ENCODE measurements around the gene FYB2. TPM values are rescaled to one million over a fixed set of nuclear protein-coding genes. Genes with fewer than 3 reads are reported as not detected.

The FYB2 gene
- polyA plus RNA-seq, 1 donor from 2014 or later, result 0.69 TPM

GRCh38 chr1:56728964-56729363 lies 90.2 kb downstream of the FYB2 start:
- Histone ChIP-seq H3K79me2 (replicated peaks; ENCODE audit: insufficient read depth, low read length) (no peaks in the 10 kb centered on the region), H4K20me1 (ENCODE audit: insufficient read depth) (no peaks in the 10 kb centered on the region), H3K4me2 (ENCODE audit: low read length) (no peak overlapping the region), H2AFZ (ENCODE audit: low read depth, low read length) (no peak overlapping the region), H3K36me3 (ENCODE audit: insufficient read depth, low read length) (no peaks in the 10 kb centered on the region), H3K9me3 (ENCODE audit: low read length) (no peaks in the 10 kb centered on the region), H3K9me2 (ENCODE audit: insufficient read depth, low read length) (no peaks in the 10 kb centered on the region), H3K27ac (ENCODE audit: low read length) (no peak overlapping the region), H3K27me3 (ENCODE audit: insufficient read depth, low read depth, low read length) (no peaks in the 10 kb centered on the region), H3F3A (ENCODE audit: insufficient read depth, low read length, poor library complexity, severe bottlenecking) (no peaks in the 10 kb centered on the region), H3K9ac (ENCODE audit: low read length) (no peak overlapping the region), H3K4me3 (ENCODE audit: low read length) (no peak overlapping the region)
- no peak for TF ChIP-seq CTCF (IDR thresholded peaks at IDR 0.05; ENCODE audit: poor library complexity, severe bottlenecking)
- no peak for TF ChIP-seq RAD21 (conservative IDR thresholded peaks at IDR 0.05)
- no peak for TF ChIP-seq POLR2AphosphoS5 (IDR thresholded peaks at IDR 0.05)
- TF ChIP-seq EZH2 (IDR thresholded peaks at IDR 0.05; ENCODE audit: borderline replicate concordance, insufficient read depth, low read length, poor library complexity, severe bottlenecking), result no peak
- no peak for TF ChIP-seq MXI1 (conservative IDR thresholded peaks at IDR 0.05; ENCODE audit: poor library complexity, severe bottlenecking)
- no peak for TF ChIP-seq EP300 (conservative IDR thresholded peaks at IDR 0.05; ENCODE audit: poor library complexity, severe bottlenecking)
- TF ChIP-seq TAF1 (IDR thresholded peaks at IDR 0.05; ENCODE audit: low read depth), result no peak
- no peak for TF ChIP-seq REST (IDR thresholded peaks at IDR 0.05; ENCODE audit: borderline replicate concordance)
- TF ChIP-seq SMC3 (conservative IDR thresholded peaks at IDR 0.05; ENCODE audit: poor library complexity), result no peak

GRCh38 chr1:56726706-56727105 lies 92.5 kb downstream of the FYB2 start:
- H3K4me3 ChIP-seq (ENCODE audit: low read length), result no peak overlapping the region
- H4K20me1 ChIP-seq (ENCODE audit: insufficient read depth), result no peaks in the 10 kb centered on the region
- H3K9me2 ChIP-seq (ENCODE audit: insufficient read depth, low read length), result no peaks in the 10 kb centered on the region
- no peaks in the 10 kb centered on the region for H3K79me2 ChIP-seq (replicated peaks; ENCODE audit: insufficient read depth, low read length)
- H3K36me3 ChIP-seq (ENCODE audit: insufficient read depth, low read length), result no peaks in the 10 kb centered on the region
- no peak overlapping the region for H2AFZ ChIP-seq (ENCODE audit: low read depth, low read length)
- H3K9ac ChIP-seq (ENCODE audit: low read length), result no peak overlapping the region
- no peaks in the 10 kb centered on the region for H3F3A ChIP-seq (ENCODE audit: insufficient read depth, low read length, poor library complexity, severe bottlenecking)
- H3K9me3 ChIP-seq (ENCODE audit: low read length), result no peaks in the 10 kb centered on the region
- no peak for TF ChIP-seq TAF1 (IDR thresholded peaks at IDR 0.05; ENCODE audit: low read depth)
- no peak for TF ChIP-seq RAD21 (conservative IDR thresholded peaks at IDR 0.05)
- TF ChIP-seq SMC3 (conservative IDR thresholded peaks at IDR 0.05; ENCODE audit: poor library complexity), result no peak
- no peak for TF ChIP-seq MXI1 (conservative IDR thresholded peaks at IDR 0.05; ENCODE audit: poor library complexity, severe bottlenecking)
- TF ChIP-seq POLR2AphosphoS5 (IDR thresholded peaks at IDR 0.05), result no peak
- no peak for TF ChIP-seq EP300 (conservative IDR thresholded peaks at IDR 0.05; ENCODE audit: poor library complexity, severe bottlenecking)
- TF ChIP-seq CTCF (IDR thresholded peaks at IDR 0.05; ENCODE audit: poor library complexity, severe bottlenecking), result no peak
- TF ChIP-seq REST (IDR thresholded peaks at IDR 0.05; ENCODE audit: borderline replicate concordance), result no peak
- no peak for TF ChIP-seq EZH2 (IDR thresholded peaks at IDR 0.05; ENCODE audit: borderline replicate concordance, insufficient read depth, low read length, poor library complexity, severe bottlenecking)
- no peak overlapping the region for H3K27ac ChIP-seq (ENCODE audit: low read length)
- no peaks in the 10 kb centered on the region for H3K27me3 ChIP-seq (ENCODE audit: insufficient read depth, low read depth, low read length)
- H3K4me2 ChIP-seq (ENCODE audit: low read length), result no peak overlapping the region

Data from neural cell (in vitro differentiated cells).